HepG2 (cell line): ENCODE results near the gene SATB2. TPM values are rescaled to one million over a fixed set of nuclear protein-coding genes. Genes with fewer than 3 reads are reported as not detected.

Experiments
- ATF3 ChIP-seq: sonication (generic); formaldehyde crosslinking; IDR thresholded peaks from 2 replicates; pipeline ENCODE4 v1.4.0; 2020; ENCODE audit warnings: missing genetic modification reagents
- ATM ChIP-seq: fragments of 450-650 bp; IDR thresholded peaks from 2 replicates; pipeline ENCODE4 v1.7.1; 2017; ENCODE audit warnings: mild to moderate bottlenecking, borderline replicate concordance
- DNMT3B ChIP-seq: conservative IDR thresholded peaks from 2 replicates; pipeline ENCODE4 v1.6.1; 2016; ENCODE audit warnings: missing biosample characterization, control low read depth
- EED ChIP-seq: sonication (generic); formaldehyde crosslinking; IDR thresholded peaks from 2 replicates; pipeline ENCODE4 v1.5.0; 2020; ENCODE audit warnings: mild to moderate bottlenecking, missing genetic modification reagents
- GMEB2 ChIP-seq: IDR thresholded peaks from 2 replicates; pipeline ENCODE4 v1.6.1; 2016; ENCODE audit warnings: missing biosample characterization, missing genetic modification reagents, low read depth
- IRF2 ChIP-seq: IDR thresholded peaks from 2 replicates; pipeline ENCODE4 v1.6.1; 2018; ENCODE audit warnings: missing genetic modification reagents, missing compliant biosample characterization
- NFE2 ChIP-seq: sonication (generic); formaldehyde crosslinking; IDR thresholded peaks from 2 replicates; pipeline ENCODE4 v1.4.0; 2020; ENCODE audit warnings: missing genetic modification reagents
- NONO ChIP-seq, 2 experiments: fragments of 450-650 bp in 1 of 2; sonication (generic) in 1 of 2; formaldehyde crosslinking in 1 of 2; IDR thresholded peaks in 1 of 2; conservative IDR thresholded peaks in 1 of 2; 2 replicates each; pipeline versions ENCODE4 v1.6.1 to v1.8.0; 2017 to 2022; ENCODE audit warnings: mild to moderate bottlenecking in 1 of 2, missing genetic modification reagents in 1 of 2, moderate library complexity in 1 of 2
- RAD51 ChIP-seq: fragments of 450-650 bp; IDR thresholded peaks from 2 replicates; pipeline ENCODE4 v1.6.1; 2016; ENCODE audit warnings: borderline replicate concordance
- SAP130 ChIP-seq: IDR thresholded peaks from 2 replicates; pipeline ENCODE4 v1.6.1; 2016; ENCODE audit warnings: low read depth
- SIX1 ChIP-seq: sonication (generic); formaldehyde crosslinking; IDR thresholded peaks from 2 replicates; pipeline ENCODE4 v1.4.0; 2020; ENCODE audit warnings: missing genetic modification reagents, borderline replicate concordance
- SMARCC2 ChIP-seq: fragments of 450-650 bp; IDR thresholded peaks from 2 replicates; pipeline ENCODE4 v1.6.1; 2017; ENCODE audit warnings: antibody characterized with exemption, mild to moderate bottlenecking
- TEF ChIP-seq: sonication (generic); formaldehyde crosslinking; IDR thresholded peaks from 2 replicates; pipeline ENCODE4 v1.5.0; 2020; ENCODE audit warnings: missing genetic modification reagents
- ZBTB26 ChIP-seq: IDR thresholded peaks from 2 replicates; pipeline ENCODE4 v1.6.1; 2016; ENCODE audit warnings: missing compliant biosample characterization, missing genetic modification reagents, borderline replicate concordance
- ZHX2 ChIP-seq, 2 experiments: sonication (generic) in 1 of 2; formaldehyde crosslinking in 1 of 2; IDR thresholded peaks; 2 replicates each; pipeline versions ENCODE4 v1.6.1 to v1.9.0; 2014 to 2022; ENCODE audit warnings: antibody characterized with exemption in 1 of 2, borderline replicate concordance in 1 of 2, inconsistent platforms in 1 of 2, low read depth in 1 of 2, missing genetic modification reagents in 1 of 2
- ZNF280B ChIP-seq: sonication (generic); formaldehyde crosslinking; IDR thresholded peaks from 2 replicates; pipeline ENCODE4 v1.5.0; 2020; ENCODE audit warnings: missing genetic modification reagents, mild to moderate bottlenecking, borderline replicate concordance
- ZNF296 ChIP-seq: sonication (generic); formaldehyde crosslinking; conservative IDR thresholded peaks from 2 replicates; pipeline ENCODE4 v1.5.0; 2020; ENCODE audit warnings: mild to moderate bottlenecking, missing genetic modification reagents
- polyA plus RNA-seq, 8 experiments: library from polyadenylated mRNA; depleted of rRNA in 3 of 8; stranded (reverse) in 7 of 8; unstranded in 1 of 8; fragments of >200 nt; fragmentation: Illumina TruSeq in 4 of 8; extraction: Trizol in 4 of 8; gene quantifications; 2 replicates each; pipeline versions ENCODE4 v1.2.1 to v1.2.3, GENCODE V29; 2011 to 2016; ENCODE audit warnings: low read depth in 4 of 8, missing spikeins in 1 of 8, mixed read lengths in 1 of 8; ENCODE audit not compliant: insufficient read depth in 1 of 8
- total RNA-seq, 5 experiments: library from RNA; depleted of rRNA; stranded (reverse); fragments of >200 nt; fragmentation: Illumina TruSeq; extraction: Trizol; gene quantifications; 2 replicates each; pipeline ENCODE4 v1.2.3, GENCODE V29; 2016; ENCODE audit warnings: low read depth in 1 of 5

The SATB2 gene
- total and polyA plus RNA-seq, 2 of the 13 experiments (the other 11 are each of a cell fraction or from before 2014, with no cell fraction given), result 2.5 to 5.5 TPM

GRCh38 chr2:199462956-199463692, 5.4 kb upstream of the SATB2 start (continued):
- TF ChIP-seq ZHX2 (IDR thresholded peaks at IDR 0.05; ENCODE audit: low read depth), result no peak
- no peak for TF ChIP-seq ZHX2 (CRISPR knock-in tag; IDR thresholded peaks at IDR 0.05; ENCODE audit: borderline replicate concordance)
- no peak for TF ChIP-seq NFE2 (CRISPR knock-in tag)
- TF ChIP-seq SIX1, result no peak
- no peak for TF ChIP-seq GMEB2 (CRISPR knock-in tag)
- TF ChIP-seq IRF2 (CRISPR knock-in tag), result peak; percentile 36; the same call in 1 of the 2 replicates
- no peak for TF ChIP-seq RAD51
- TF ChIP-seq DNMT3B, result no peak
- TF ChIP-seq ZNF280B, result peak; percentile 50; the same call in 1 of the 2 replicates
- TF ChIP-seq ZNF296 (CRISPR knock-in tag), result no peak; the same call in 1 of the 2 replicates
- no peak for TF ChIP-seq TEF (CRISPR knock-in tag)
- TF ChIP-seq EED (CRISPR knock-in tag), result no peak
- TF ChIP-seq SAP130 (CRISPR knock-in tag), result peak; percentile 56
- TF ChIP-seq ZBTB26 (CRISPR knock-in tag), result peak; percentile 40; the same call in 1 of the 2 replicates
- TF ChIP-seq ATM, result no peak
- no peak for TF ChIP-seq SMARCC2
- peak; percentile 24; the same call in 1 of the 2 replicates for TF ChIP-seq ATF3 (CRISPR knock-in tag)
- no peak for TF ChIP-seq NONO (IDR thresholded peaks at IDR 0.05)
- TF ChIP-seq NONO (CRISPR knock-in tag; conservative IDR thresholded peaks at IDR 0.05), result no peak
